ENCODE measurements around the gene ALKBH4.
"Not testable (repeated sequence)": the region's sequence is repeated elsewhere in the genome, so short reads cannot be mapped to it uniquely, and the experiment has no call there.

GRCh38 chr7:102507410-102508088 is 42.9 kb upstream of the ALKBH4 start:
- TF ChIP-seq, protein P1, sequence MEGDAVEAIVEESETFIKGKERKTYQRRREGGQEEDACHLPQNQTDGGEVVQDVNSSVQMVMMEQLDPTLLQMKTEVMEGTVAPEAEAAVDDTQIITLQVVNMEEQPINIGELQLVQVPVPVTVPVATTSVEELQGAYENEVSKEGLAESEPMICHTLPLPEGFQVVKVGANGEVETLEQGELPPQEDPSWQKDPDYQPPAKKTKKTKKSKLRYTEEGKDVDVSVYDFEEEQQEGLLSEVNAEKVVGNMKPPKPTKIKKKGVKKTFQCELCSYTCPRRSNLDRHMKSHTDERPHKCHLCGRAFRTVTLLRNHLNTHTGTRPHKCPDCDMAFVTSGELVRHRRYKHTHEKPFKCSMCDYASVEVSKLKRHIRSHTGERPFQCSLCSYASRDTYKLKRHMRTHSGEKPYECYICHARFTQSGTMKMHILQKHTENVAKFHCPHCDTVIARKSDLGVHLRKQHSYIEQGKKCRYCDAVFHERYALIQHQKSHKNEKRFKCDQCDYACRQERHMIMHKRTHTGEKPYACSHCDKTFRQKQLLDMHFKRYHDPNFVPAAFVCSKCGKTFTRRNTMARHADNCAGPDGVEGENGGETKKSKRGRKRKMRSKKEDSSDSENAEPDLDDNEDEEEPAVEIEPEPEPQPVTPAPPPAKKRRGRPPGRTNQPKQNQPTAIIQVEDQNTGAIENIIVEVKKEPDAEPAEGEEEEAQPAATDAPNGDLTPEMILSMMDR (IDR thresholded peaks at IDR 0.05), result not testable (repeated sequence)
- not testable (repeated sequence) for TF ChIP-seq EZH2phosphoT487 (IDR thresholded peaks at IDR 0.05; ENCODE audit: borderline replicate concordance, low read depth); REST (IDR thresholded peaks at IDR 0.05; ENCODE audit: low read depth, low read length); GABPA (IDR thresholded peaks at IDR 0.05; ENCODE audit: low read depth); RAD21 (IDR thresholded peaks at IDR 0.05; ENCODE audit: low read length); JUND (IDR thresholded peaks at IDR 0.05); POLR2AphosphoS5 (IDR thresholded peaks at IDR 0.05; ENCODE audit: low read depth, low read length); TAF1 (IDR thresholded peaks at IDR 0.05; ENCODE audit: borderline replicate concordance, low read depth, low read length); GATA2 (CRISPR knock-in tag; IDR thresholded peaks at IDR 0.05); RCOR1 (IDR thresholded peaks at IDR 0.05; ENCODE audit: low read length); MXI1 (IDR thresholded peaks at IDR 0.05; ENCODE audit: low read depth, low read length)
- TF ChIP-seq, protein P2, sequence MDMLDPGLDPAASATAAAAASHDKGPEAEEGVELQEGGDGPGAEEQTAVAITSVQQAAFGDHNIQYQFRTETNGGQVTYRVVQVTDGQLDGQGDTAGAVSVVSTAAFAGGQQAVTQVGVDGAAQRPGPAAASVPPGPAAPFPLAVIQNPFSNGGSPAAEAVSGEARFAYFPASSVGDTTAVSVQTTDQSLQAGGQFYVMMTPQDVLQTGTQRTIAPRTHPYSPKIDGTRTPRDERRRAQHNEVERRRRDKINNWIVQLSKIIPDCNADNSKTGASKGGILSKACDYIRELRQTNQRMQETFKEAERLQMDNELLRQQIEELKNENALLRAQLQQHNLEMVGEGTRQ (IDR thresholded peaks at IDR 0.05; ENCODE audit: borderline replicate concordance, low read depth, low read length), result not testable (repeated sequence)
- TF ChIP-seq, protein P3, sequence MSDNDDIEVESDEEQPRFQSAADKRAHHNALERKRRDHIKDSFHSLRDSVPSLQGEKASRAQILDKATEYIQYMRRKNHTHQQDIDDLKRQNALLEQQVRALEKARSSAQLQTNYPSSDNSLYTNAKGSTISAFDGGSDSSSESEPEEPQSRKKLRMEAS (IDR thresholded peaks at IDR 0.05; ENCODE audit: low read depth), result not testable (repeated sequence)

All from SK-N-SH (cell line).